ENCODE data around the gene FRMPD4. TPM values are rescaled to one million over a fixed set of nuclear protein-coding genes. Genes with fewer than 3 reads are reported as not detected.

FRMPD4 gene
- total and polyA plus RNA-seq, 2 experiments from 2014 or later, result 0.19 to 0.80 TPM

DNA sequence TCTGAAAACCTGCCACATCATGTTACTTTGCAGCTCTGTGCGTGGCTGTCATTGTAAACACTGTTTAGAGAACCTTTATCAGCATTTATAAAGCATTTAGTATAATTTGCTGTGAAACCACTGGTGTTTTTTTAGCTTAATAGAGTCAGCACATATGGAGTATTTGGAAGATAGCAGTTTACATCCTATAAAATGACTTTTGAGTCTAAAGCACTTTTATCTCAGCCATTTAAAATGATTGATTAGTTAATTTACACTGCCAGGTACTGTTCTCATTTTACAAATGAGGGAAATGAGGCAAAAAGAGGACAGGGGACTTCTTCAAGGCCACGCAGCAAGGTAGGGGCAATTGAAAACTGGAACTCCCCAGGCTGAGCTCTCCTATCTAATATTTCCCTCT lies 181.7 kb downstream of the FRMPD4 start:
- Histone ChIP-seq H3K4me2 (no peak overlapping the region), H3K27ac (ENCODE audit: low read depth) (no peak overlapping the region), H3K4me1 (ENCODE audit: insufficient read depth) (peaks cover 18% of the 10 kb centered on the region), H3F3A (replicated peaks; ENCODE audit: low read depth) (no peaks in the 10 kb centered on the region), H3K4me3 (no peak overlapping the region), H4K20me1 (replicated peaks; ENCODE audit: insufficient read depth) (no peaks in the 10 kb centered on the region), H3K27me3 (ENCODE audit: insufficient read depth) (no peaks in the 10 kb centered on the region), H2AFZ (no peak overlapping the region), H3K79me2 (replicated peaks; ENCODE audit: insufficient read depth) (no peaks in the 10 kb centered on the region), H3K36me3 (ENCODE audit: insufficient read depth) (no peaks in the 10 kb centered on the region), H3K9me2 (ENCODE audit: insufficient read depth) (no peaks in the 10 kb centered on the region)
- no peak for DNase-seq (ENCODE audit: low spot score)
- no peak overlapping the region for H3K27ac Mint-ChIP-seq
- no peaks in the 10 kb centered on the region for H3K36me3 Mint-ChIP-seq (ENCODE audit: low read depth)
- no peak for ATAC-seq
- no peak overlapping the region for H3K4me3 Mint-ChIP-seq
- no peaks in the 10 kb centered on the region for H3K27me3 Mint-ChIP-seq (ENCODE audit: insufficient read depth, low read depth, poor library complexity)
- TF ChIP-seq, protein P1, sequence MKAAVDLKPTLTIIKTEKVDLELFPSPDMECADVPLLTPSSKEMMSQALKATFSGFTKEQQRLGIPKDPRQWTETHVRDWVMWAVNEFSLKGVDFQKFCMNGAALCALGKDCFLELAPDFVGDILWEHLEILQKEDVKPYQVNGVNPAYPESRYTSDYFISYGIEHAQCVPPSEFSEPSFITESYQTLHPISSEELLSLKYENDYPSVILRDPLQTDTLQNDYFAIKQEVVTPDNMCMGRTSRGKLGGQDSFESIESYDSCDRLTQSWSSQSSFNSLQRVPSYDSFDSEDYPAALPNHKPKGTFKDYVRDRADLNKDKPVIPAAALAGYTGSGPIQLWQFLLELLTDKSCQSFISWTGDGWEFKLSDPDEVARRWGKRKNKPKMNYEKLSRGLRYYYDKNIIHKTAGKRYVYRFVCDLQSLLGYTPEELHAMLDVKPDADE (IDR thresholded peaks at IDR 0.05), result no peak
- no peak for TF ChIP-seq STAT1 (IDR thresholded peaks at IDR 0.05; ENCODE audit: unreplicated experiment)
- TF ChIP-seq ZNF331 (CRISPR knock-in tag; IDR thresholded peaks at IDR 0.05; ENCODE audit: low read depth), result no peak
- no peak for TF ChIP-seq ZNF114 (CRISPR knock-in tag; IDR thresholded peaks at IDR 0.05)
- TF ChIP-seq, protein P2, sequence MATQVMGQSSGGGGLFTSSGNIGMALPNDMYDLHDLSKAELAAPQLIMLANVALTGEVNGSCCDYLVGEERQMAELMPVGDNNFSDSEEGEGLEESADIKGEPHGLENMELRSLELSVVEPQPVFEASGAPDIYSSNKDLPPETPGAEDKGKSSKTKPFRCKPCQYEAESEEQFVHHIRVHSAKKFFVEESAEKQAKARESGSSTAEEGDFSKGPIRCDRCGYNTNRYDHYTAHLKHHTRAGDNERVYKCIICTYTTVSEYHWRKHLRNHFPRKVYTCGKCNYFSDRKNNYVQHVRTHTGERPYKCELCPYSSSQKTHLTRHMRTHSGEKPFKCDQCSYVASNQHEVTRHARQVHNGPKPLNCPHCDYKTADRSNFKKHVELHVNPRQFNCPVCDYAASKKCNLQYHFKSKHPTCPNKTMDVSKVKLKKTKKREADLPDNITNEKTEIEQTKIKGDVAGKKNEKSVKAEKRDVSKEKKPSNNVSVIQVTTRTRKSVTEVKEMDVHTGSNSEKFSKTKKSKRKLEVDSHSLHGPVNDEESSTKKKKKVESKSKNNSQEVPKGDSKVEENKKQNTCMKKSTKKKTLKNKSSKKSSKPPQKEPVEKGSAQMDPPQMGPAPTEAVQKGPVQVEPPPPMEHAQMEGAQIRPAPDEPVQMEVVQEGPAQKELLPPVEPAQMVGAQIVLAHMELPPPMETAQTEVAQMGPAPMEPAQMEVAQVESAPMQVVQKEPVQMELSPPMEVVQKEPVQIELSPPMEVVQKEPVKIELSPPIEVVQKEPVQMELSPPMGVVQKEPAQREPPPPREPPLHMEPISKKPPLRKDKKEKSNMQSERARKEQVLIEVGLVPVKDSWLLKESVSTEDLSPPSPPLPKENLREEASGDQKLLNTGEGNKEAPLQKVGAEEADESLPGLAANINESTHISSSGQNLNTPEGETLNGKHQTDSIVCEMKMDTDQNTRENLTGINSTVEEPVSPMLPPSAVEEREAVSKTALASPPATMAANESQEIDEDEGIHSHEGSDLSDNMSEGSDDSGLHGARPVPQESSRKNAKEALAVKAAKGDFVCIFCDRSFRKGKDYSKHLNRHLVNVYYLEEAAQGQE (IDR thresholded peaks at IDR 0.05; ENCODE audit: unreplicated experiment), result no peak
- TF ChIP-seq JUNB (IDR thresholded peaks at IDR 0.05; ENCODE audit: unreplicated experiment), result no peak
- TF ChIP-seq, protein P3, sequence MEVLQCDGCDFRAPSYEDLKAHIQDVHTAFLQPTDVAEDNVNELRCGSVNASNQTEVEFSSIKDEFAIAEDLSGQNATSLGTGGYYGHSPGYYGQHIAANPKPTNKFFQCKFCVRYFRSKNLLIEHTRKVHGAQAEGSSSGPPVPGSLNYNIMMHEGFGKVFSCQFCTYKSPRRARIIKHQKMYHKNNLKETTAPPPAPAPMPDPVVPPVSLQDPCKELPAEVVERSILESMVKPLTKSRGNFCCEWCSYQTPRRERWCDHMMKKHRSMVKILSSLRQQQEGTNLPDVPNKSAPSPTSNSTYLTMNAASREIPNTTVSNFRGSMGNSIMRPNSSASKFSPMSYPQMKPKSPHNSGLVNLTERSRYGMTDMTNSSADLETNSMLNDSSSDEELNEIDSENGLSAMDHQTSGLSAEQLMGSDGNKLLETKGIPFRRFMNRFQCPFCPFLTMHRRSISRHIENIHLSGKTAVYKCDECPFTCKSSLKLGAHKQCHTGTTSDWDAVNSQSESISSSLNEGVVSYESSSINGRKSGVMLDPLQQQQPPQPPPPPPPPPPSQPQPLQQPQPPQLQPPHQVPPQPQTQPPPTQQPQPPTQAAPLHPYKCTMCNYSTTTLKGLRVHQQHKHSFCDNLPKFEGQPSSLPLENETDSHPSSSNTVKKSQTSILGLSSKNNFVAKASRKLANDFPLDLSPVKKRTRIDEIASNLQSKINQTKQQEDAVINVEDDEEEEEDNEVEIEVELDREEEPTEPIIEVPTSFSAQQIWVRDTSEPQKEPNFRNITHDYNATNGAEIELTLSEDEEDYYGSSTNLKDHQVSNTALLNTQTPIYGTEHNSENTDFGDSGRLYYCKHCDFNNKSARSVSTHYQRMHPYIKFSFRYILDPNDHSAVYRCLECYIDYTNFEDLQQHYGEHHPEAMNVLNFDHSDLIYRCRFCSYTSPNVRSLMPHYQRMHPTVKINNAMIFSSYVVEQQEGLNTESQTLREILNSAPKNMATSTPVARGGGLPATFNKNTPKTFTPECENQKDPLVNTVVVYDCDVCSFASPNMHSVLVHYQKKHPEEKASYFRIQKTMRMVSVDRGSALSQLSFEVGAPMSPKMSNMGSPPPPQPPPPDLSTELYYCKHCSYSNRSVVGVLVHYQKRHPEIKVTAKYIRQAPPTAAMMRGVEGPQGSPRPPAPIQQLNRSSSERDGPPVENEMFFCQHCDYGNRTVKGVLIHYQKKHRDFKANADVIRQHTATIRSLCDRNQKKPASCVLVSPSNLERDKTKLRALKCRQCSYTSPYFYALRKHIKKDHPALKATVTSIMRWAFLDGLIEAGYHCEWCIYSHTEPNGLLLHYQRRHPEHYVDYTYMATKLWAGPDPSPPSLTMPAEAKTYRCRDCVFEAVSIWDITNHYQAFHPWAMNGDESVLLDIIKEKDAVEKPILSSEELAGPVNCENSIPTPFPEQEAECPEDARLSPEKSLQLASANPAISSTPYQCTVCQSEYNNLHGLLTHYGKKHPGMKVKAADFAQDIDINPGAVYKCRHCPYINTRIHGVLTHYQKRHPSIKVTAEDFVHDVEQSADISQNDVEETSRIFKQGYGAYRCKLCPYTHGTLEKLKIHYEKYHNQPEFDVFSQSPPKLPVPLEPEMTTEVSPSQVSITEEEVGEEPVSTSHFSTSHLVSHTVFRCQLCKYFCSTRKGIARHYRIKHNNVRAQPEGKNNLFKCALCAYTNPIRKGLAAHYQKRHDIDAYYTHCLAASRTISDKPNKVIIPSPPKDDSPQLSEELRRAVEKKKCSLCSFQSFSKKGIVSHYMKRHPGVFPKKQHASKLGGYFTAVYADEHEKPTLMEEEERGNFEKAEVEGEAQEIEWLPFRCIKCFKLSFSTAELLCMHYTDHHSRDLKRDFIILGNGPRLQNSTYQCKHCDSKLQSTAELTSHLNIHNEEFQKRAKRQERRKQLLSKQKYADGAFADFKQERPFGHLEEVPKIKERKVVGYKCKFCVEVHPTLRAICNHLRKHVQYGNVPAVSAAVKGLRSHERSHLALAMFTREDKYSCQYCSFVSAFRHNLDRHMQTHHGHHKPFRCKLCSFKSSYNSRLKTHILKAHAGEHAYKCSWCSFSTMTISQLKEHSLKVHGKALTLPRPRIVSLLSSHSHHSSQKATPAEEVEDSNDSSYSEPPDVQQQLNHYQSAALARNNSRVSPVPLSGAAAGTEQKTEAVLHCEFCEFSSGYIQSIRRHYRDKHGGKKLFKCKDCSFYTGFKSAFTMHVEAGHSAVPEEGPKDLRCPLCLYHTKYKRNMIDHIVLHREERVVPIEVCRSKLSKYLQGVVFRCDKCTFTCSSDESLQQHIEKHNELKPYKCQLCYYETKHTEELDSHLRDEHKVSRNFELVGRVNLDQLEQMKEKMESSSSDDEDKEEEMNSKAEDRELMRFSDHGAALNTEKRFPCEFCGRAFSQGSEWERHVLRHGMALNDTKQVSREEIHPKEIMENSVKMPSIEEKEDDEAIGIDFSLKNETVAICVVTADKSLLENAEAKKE (CRISPR knock-in tag; IDR thresholded peaks at IDR 0.05), result no peak
- peaks cover 13% of the 10 kb centered on the region for H3K4me1 Mint-ChIP-seq
- H3K9me3 Mint-ChIP-seq, result no peaks in the 10 kb centered on the region

Measured in GM23338 (cell line).